Gastrocnemius medialis (tissue), 4 donors: ENCODE results near the gene ADGRV1. TPM values are rescaled to one million over a fixed set of nuclear protein-coding genes. Genes with fewer than 3 reads are reported as not detected.

Experiments used
- ATAC-seq, 2 donors: fragments of 150-250 bp; one replicate each; pipeline ENCODE4 v1.9.1; 2016
- DNase-seq, 2 donors: peaks; one replicate each; pipeline ENCODE4 v3.0.0-alpha.2; 2019
- H3K27ac ChIP-seq, 4 donors: fragments of 200-600 bp; sonication (generic); 1 replicate in 1 of 4; 2 replicates in 3 of 4; pipeline ENCODE4 v1.5.1; 2016 to 2018; ENCODE audit warnings: mild to moderate bottlenecking in 2 of 4, moderate library complexity in 1 of 4
- H3K27me3 ChIP-seq, 3 donors: fragments of 200-600 bp; sonication (generic) in 2 of 3; 1 replicate in 1 of 3; 2 replicates in 2 of 3; pipeline versions ENCODE4 v1.5.1 to v1.6.0; 2016 to 2019; ENCODE audit warnings: mild to moderate bottlenecking in 1 of 3, moderate library complexity in 1 of 3
- H3K36me3 ChIP-seq, 2 donors: fragments of 200-600 bp; sonication (generic) in 1 of 2; one replicate each; pipeline ENCODE4 v1.5.1; 2017 to 2018
- H3K4me1 ChIP-seq, 2 donors: fragments of 200-600 bp; sonication (generic) in 1 of 2; one replicate each; pipeline ENCODE4 v1.5.1; 2016 to 2017; ENCODE audit warnings: mild to moderate bottlenecking in 2 of 2
- H3K4me3 ChIP-seq, 4 donors: fragments of 200-600 bp; sonication (generic) in 3 of 4; 1 replicate in 1 of 4; 2 replicates in 3 of 4; pipeline ENCODE4 v1.5.1; 2016 to 2019; ENCODE audit warnings: mild to moderate bottlenecking in 2 of 4
- H3K9me3 ChIP-seq, 3 donors: fragments of 200-600 bp; sonication (generic) in 2 of 3; 1 replicate in 1 of 3; 2 replicates in 2 of 3; pipeline ENCODE4 v1.5.1; 2016 to 2019
- CTCF ChIP-seq, 5 experiments: fragments of 450-650 bp in 3 of 5; fragments of 200-600 bp in 2 of 5; sonication (generic) in 2 of 5; IDR thresholded peaks in 4 of 5; conservative IDR thresholded peaks in 1 of 5; 1 replicate in 4 of 5; 2 replicates in 1 of 5; pipeline ENCODE4 v1.5.1; 2016 to 2019; ENCODE audit warnings: antibody characterized with exemption in 5 of 5, mild to moderate bottlenecking in 3 of 5, moderate library complexity in 3 of 5
- POLR2A ChIP-seq, 2 donors: fragments of 450-650 bp; IDR thresholded peaks; one replicate each; pipeline ENCODE4 v1.6.1; 2017; ENCODE audit warnings: antibody characterized with exemption in 2 of 2, mild to moderate bottlenecking in 2 of 2, moderate library complexity in 2 of 2
- in situ Hi-C, 4 donors: fragments of 200-750 bp; cut with MboI; loops; one replicate each; pipeline versions ENCODE4 v1.15.0 to v1.8.0; 2017; ENCODE audit warnings: low sequenced_read_pairs in 4 of 4
- intact Hi-C: fragments of 100-400 bp; cut with DNase I; formaldehyde crosslinking; loops from one replicate; pipeline ENCODE4 v1.15.1; 2023; ENCODE audit warnings: low total_unique reads
- total RNA-seq, 4 donors: library from RNA; depleted of rRNA; stranded (reverse); fragments of >200 nt; gene quantifications; one replicate each; pipeline versions ENCODE4 v1.1.0 to v1.2.3, GENCODE V29; 2016

Gene ADGRV1
- total RNA-seq, 4 donors from 2014 or later, result 0.22 to 0.41 TPM; not detected in 2

GRCh38 chr5:91126888-91127287 is 568.3 kb downstream of the ADGRV1 start:
- TF ChIP-seq CTCF (IDR thresholded peaks at IDR 0.05 in 4 of 5, conservative IDR thresholded peaks at IDR 0.05 in 1 of 5) (no peak), POLR2A (IDR thresholded peaks at IDR 0.05) (no peak)
- DNase-seq (no peak), ATAC-seq (no peak)

GRCh38 chr5:91127456-91128081 is 569.0 kb downstream of the ADGRV1 start:
- in situ Hi-C loops, result no loop called here
- Histone ChIP-seq H3K4me3 (no peak overlapping the region), H3K27ac (no peak overlapping the region), H3K36me3 (no peaks in the 10 kb centered on the region), H3K4me1 (peaks cover 12 to 23% of the 10 kb centered on the region in 2 donors), H3K27me3 (no peaks in the 10 kb centered on the region), H3K9me3 (no peaks in the 10 kb centered on the region)
- TF ChIP-seq CTCF (IDR thresholded peaks at IDR 0.05 in 4 of 5, conservative IDR thresholded peaks at IDR 0.05 in 1 of 5), result no peak
- no peak for TF ChIP-seq POLR2A (IDR thresholded peaks at IDR 0.05)
- ATAC-seq (no peak), DNase-seq (no peak)
- intact Hi-C loops, result no loop called here

More at GRCh38 chr5:91126888-91127287, 568.3 kb downstream of the ADGRV1 start:
- Histone ChIP-seq H3K9me3 (no peaks in the 10 kb centered on the region), H3K4me3 (no peak overlapping the region), H3K27me3 (no peaks in the 10 kb centered on the region), H3K36me3 (no peaks in the 10 kb centered on the region), H3K27ac (no peak overlapping the region), H3K4me1 (peaks cover 16 to 25% of the 10 kb centered on the region in 2 donors)
- intact Hi-C loops (no loop called here), in situ Hi-C loops (no loop called here)

GRCh38 chr5:91128604-91129003 is 570.0 kb downstream of the ADGRV1 start:
- ATAC-seq, result no peak
- no peak overlapping the region for H3K27ac ChIP-seq
- peaks cover 12 to 18% of the 10 kb centered on the region in 2 donors for H3K4me1 ChIP-seq
- TF ChIP-seq POLR2A (IDR thresholded peaks at IDR 0.05), result no peak
- no peak for TF ChIP-seq CTCF (IDR thresholded peaks at IDR 0.05 in 4 of 5, conservative IDR thresholded peaks at IDR 0.05 in 1 of 5)
- in situ Hi-C loops, result no loop called here
- no peak for DNase-seq
- intact Hi-C loops, result no loop called here
- H3K27me3 ChIP-seq, result no peaks in the 10 kb centered on the region
- H3K9me3 ChIP-seq, result no peaks in the 10 kb centered on the region
- H3K4me3 ChIP-seq, result no peak overlapping the region
- no peaks in the 10 kb centered on the region for H3K36me3 ChIP-seq

GRCh38 chr5:91129748-91130147 is 571.2 kb downstream of the ADGRV1 start:
- TF ChIP-seq CTCF (IDR thresholded peaks at IDR 0.05 in 4 of 5, conservative IDR thresholded peaks at IDR 0.05 in 1 of 5) (no peak), POLR2A (IDR thresholded peaks at IDR 0.05) (no peak)
- DNase-seq, result no peak
- Histone ChIP-seq H3K27ac (no peak overlapping the region), H3K4me3 (no peak overlapping the region), H3K36me3 (no peaks in the 10 kb centered on the region), H3K9me3 (no peaks in the 10 kb centered on the region), H3K4me1 (peaks cover 2 to 8% of the 10 kb centered on the region in 2 donors), H3K27me3 (no peaks in the 10 kb centered on the region)
- in situ Hi-C loops, result no loop called here
- no peak for ATAC-seq
- intact Hi-C loops, result no loop called here

- ATAC-seq, result no peak
- in situ Hi-C loops (no loop called here), intact Hi-C loops (no loop called here)
- no peak for DNase-seq
- H3K27me3 ChIP-seq, result no peaks in the 10 kb centered on the region
- H3K9me3 ChIP-seq, result no peaks in the 10 kb centered on the region
- peaks cover 0 to 8% of the 10 kb centered on the region in 2 donors for H3K4me1 ChIP-seq
- no peak for TF ChIP-seq POLR2A (IDR thresholded peaks at IDR 0.05)
- TF ChIP-seq CTCF (IDR thresholded peaks at IDR 0.05 in 4 of 5, conservative IDR thresholded peaks at IDR 0.05 in 1 of 5), result no peak
- H3K27ac ChIP-seq, result no peak overlapping the region
- H3K36me3 ChIP-seq, result no peaks in the 10 kb centered on the region
- no peak overlapping the region for H3K4me3 ChIP-seq
These were observed 572.2 kb downstream of the ADGRV1 start for GRCh38 chr5:91130759-91131158.
